SK-N-SH (cell line): ENCODE results near the gene ARID1B. TPM values are rescaled to one million over a fixed set of nuclear protein-coding genes. Genes with fewer than 3 reads are reported as not detected.

ENCODE experiments used
- CTCF ChIA-PET: fragments of 300-600, 350-600 bp; formaldehyde crosslinking; extraction: SDS; loops from one replicate; lab custom pipeline; 2021; lab: Yijun Ruan, JAX
- POLR2A ChIA-PET: fragments of 350-600 bp; sonication (Branson Sonifier 250); formaldehyde crosslinking; extraction: SDS; loops from one replicate; lab custom pipeline; 2020; ENCODE audit warnings: antibody characterized with exemption, inconsistent platforms; lab: Yijun Ruan, JAX
- DNase-seq: peaks from one replicate; pipeline ENCODE4 v3.0.0; 2012
- H2AFZ ChIP-seq: fragments of 200-600 bp; sonication (generic); 2 replicates; pipeline ENCODE4 v1.8.1; 2016; ENCODE audit warnings: antibody characterized with exemption, mild to moderate bottlenecking, low read depth
- H3F3A ChIP-seq: fragments of 200-600 bp; sonication (generic); replicated peaks from 2 replicates; pipeline ENCODE3; 2016; ENCODE audit warnings: antibody characterized with exemption, mild to moderate bottlenecking; ENCODE audit not compliant: insufficient read depth
- H3K27ac ChIP-seq, 2 experiments: fragments of 200-500 bp in 1 of 2; fragments of 200-600 bp in 1 of 2; sonication (Bioruptor generic) in 1 of 2; sonication (generic), shearing (Covaris generic) in 1 of 2; 2 replicates each; pipeline versions ENCODE4 v1.5.1 to v1.6.1; 2014 to 2016; ENCODE audit warnings: low read depth in 2 of 2, inconsistent platforms in 1 of 2, low read length in 1 of 2, mild to moderate bottlenecking in 1 of 2, mixed read lengths in 1 of 2
- H3K27me3 ChIP-seq: fragments of 200-600 bp; sonication (generic), shearing (Covaris generic); 2 replicates; pipeline ENCODE4 v1.6.1; 2016; ENCODE audit warnings: mixed run types; ENCODE audit not compliant: insufficient read depth
- H3K36me3 ChIP-seq, 2 experiments: fragments of 200-500 bp in 1 of 2; fragments of 200-600 bp in 1 of 2; sonication (Bioruptor generic) in 1 of 2; sonication (generic) in 1 of 2; replicated peaks in 1 of 2; 2 replicates each; pipeline versions ENCODE3 to v1.5.1; 2014 to 2016; ENCODE audit warnings: low read length in 1 of 2, mild to moderate bottlenecking in 1 of 2; ENCODE audit not compliant: insufficient read depth in 2 of 2, control insufficient read depth in 1 of 2
- H3K4me1 ChIP-seq, 2 experiments: fragments of 200-500 bp in 1 of 2; fragments of 200-600 bp in 1 of 2; sonication (Bioruptor generic) in 1 of 2; sonication (generic), shearing (Covaris generic) in 1 of 2; 2 replicates each; pipeline versions ENCODE4 v1.5.1 to v1.6.1; 2014 to 2016; ENCODE audit warnings: low read depth in 1 of 2, low read length in 1 of 2, mixed run types in 1 of 2; ENCODE audit not compliant: insufficient read depth in 2 of 2, control insufficient read depth in 1 of 2
- H3K4me2 ChIP-seq: fragments of 200-600 bp; sonication (generic), shearing (Covaris generic); 2 replicates; pipeline ENCODE4 v1.6.1; 2017; ENCODE audit warnings: mixed run types
- H3K4me3 ChIP-seq, 2 experiments: fragments of 200-500 bp in 1 of 2; fragments of 200-600 bp in 1 of 2; sonication (Bioruptor generic) in 1 of 2; sonication (generic), shearing (Covaris generic) in 1 of 2; 2 replicates each; pipeline versions ENCODE4 v1.5.1 to v1.8.1; 2014 to 2016; ENCODE audit warnings: low read depth in 2 of 2, inconsistent platforms in 1 of 2, low read length in 1 of 2, mild to moderate bottlenecking in 1 of 2, mixed read lengths in 1 of 2, moderate library complexity in 1 of 2
- H3K79me2 ChIP-seq: fragments of 200-600 bp; sonication (generic); 2 replicates; pipeline ENCODE4 v1.8.1; 2017; ENCODE audit warnings: mild to moderate bottlenecking; ENCODE audit not compliant: insufficient read depth
- H3K9ac ChIP-seq: fragments of 200-600 bp; sonication (generic); 2 replicates; pipeline ENCODE4 v1.6.1; 2017; ENCODE audit warnings: mixed run types
- H3K9me2 ChIP-seq: fragments of 200-600 bp; sonication (generic); 2 replicates; pipeline ENCODE4 v1.6.1; 2017; ENCODE audit warnings: mixed run types
- H3K9me3 ChIP-seq: fragments of 200-600 bp; sonication (generic); 2 replicates; pipeline ENCODE4 v1.6.1; 2017; ENCODE audit warnings: mixed run types, mild to moderate bottlenecking, moderate library complexity
- H4K20me1 ChIP-seq: fragments of 200-600 bp; sonication (generic); 2 replicates; pipeline ENCODE4 v1.6.1; 2017; ENCODE audit warnings: mild to moderate bottlenecking, mixed run types; ENCODE audit not compliant: insufficient read depth
- EZH2phosphoT487 ChIP-seq: fragments of 200-600 bp; sonication (generic); IDR thresholded peaks from 2 replicates; pipeline ENCODE4 v1.6.1; 2017; ENCODE audit warnings: low read depth, mixed run types, mild to moderate bottlenecking, antibody characterized with exemption, moderate library complexity, borderline replicate concordance
- FOXJ3 ChIP-seq: sonication (generic); formaldehyde crosslinking; IDR thresholded peaks from 2 replicates; pipeline ENCODE4 v1.5.1; 2020; ENCODE audit warnings: mild to moderate bottlenecking, missing genetic modification reagents
- FOXM1 ChIP-seq: IDR thresholded peaks from 2 replicates; pipeline ENCODE4 v1.4.0; 2012; ENCODE audit warnings: low read depth, mild to moderate bottlenecking
- POLR2AphosphoS5 ChIP-seq: IDR thresholded peaks from 2 replicates; pipeline ENCODE4 v1.6.1; 2012; ENCODE audit warnings: low read depth, low read length
- RCOR1 ChIP-seq: fragments of 150-350 bp; IDR thresholded peaks from 2 replicates; pipeline ENCODE4 v1.6.1; 2017; ENCODE audit warnings: antibody characterized with exemption, low read length
- RFX5 ChIP-seq: IDR thresholded peaks from 2 replicates; pipeline ENCODE4 v1.6.1; 2012; ENCODE audit warnings: mild to moderate bottlenecking, improper control_type of control experiment, low read length
- TAF1 ChIP-seq: IDR thresholded peaks from 2 replicates; pipeline ENCODE4 v1.6.1; 2012; ENCODE audit warnings: low read depth, mild to moderate bottlenecking, low read length, moderate library complexity, borderline replicate concordance
- WGBS: methylation state at CpG from one replicate; pipeline ENCODE4 v1.1.6; 2017; ENCODE audit warnings: low lambda C conversion rate; 5-methylcytosine and 5-hydroxymethylcytosine counted together
- polyA plus RNA-seq, 3 experiments: library from polyadenylated mRNA; depleted of rRNA; stranded (reverse); fragments of >200 nt; gene quantifications; 2 replicates each; pipeline ENCODE4 v1.2.3, GENCODE V29; 2012
- TF ChIP-seq, protein P1 (sequence below): IDR thresholded peaks from 2 replicates; pipeline ENCODE4; 2012
- TF ChIP-seq, protein P2 (sequence below): fragments of 150-350 bp; IDR thresholded peaks from 2 replicates; pipeline ENCODE4 v1.6.1; 2016; ENCODE audit warnings: mild to moderate bottlenecking, low read depth, low read length
- TF ChIP-seq, protein P3 (sequence below): IDR thresholded peaks from 2 replicates; pipeline ENCODE4 v1.4.0; 2012; ENCODE audit warnings: low read depth

Gene ARID1B
- polyA plus RNA-seq, 1 of the 3 experiments (the other 2 are of a cell fraction): 13.6 TPM

DNA sequence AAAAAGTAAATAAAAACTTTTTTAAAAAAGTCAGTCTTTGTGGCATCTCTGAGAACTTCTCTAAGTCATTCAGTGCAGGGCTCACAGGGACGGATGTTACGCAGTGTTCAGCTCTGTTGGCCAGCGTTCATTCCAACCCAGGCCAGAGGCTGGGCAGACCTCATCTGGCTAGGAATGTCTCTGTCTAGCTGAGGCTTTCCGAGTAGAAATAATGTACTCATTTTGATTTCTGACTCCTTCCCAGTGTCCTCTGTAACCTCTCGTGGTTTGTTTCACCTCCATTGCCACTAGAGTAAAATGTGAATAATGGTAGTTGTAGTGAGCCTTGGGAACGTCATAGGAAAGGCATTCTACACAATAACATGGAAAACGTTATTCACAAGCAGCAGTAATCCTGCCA is 411.0 kb downstream of the ARID1B start:
- H3F3A ChIP-seq: peaks cover 3% of the 10 kb centered on the region
- ChIA-PET POLR2A (no interaction called here), CTCF (interaction anchor here (1.4 to 4.1 kb wide), 2 partner anchors 9 to 86 kb away, joined by 4 to 19 read pairs; no protein-coding TSS in a partner anchor)
- H3K79me2 ChIP-seq: no peaks in the 10 kb centered on the region
- peaks cover 0 to 21% of the 10 kb centered on the region in 2 experiments; a peak in 1 of 4 replicates for H3K4me1 ChIP-seq
- no peaks in the 10 kb centered on the region for H3K9me3 ChIP-seq
- TF ChIP-seq TAF1 (no peak), POLR2AphosphoS5 (no peak), EZH2phosphoT487 (no peak)
- TF ChIP-seq, protein P1, sequence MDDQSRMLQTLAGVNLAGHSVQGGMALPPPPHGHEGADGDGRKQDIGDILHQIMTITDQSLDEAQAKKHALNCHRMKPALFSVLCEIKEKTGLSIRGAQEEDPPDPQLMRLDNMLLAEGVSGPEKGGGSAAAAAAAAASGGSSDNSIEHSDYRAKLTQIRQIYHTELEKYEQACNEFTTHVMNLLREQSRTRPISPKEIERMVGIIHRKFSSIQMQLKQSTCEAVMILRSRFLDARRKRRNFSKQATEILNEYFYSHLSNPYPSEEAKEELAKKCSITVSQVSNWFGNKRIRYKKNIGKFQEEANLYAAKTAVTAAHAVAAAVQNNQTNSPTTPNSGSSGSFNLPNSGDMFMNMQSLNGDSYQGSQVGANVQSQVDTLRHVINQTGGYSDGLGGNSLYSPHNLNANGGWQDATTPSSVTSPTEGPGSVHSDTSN: no peak
- TF ChIP-seq, protein P2, sequence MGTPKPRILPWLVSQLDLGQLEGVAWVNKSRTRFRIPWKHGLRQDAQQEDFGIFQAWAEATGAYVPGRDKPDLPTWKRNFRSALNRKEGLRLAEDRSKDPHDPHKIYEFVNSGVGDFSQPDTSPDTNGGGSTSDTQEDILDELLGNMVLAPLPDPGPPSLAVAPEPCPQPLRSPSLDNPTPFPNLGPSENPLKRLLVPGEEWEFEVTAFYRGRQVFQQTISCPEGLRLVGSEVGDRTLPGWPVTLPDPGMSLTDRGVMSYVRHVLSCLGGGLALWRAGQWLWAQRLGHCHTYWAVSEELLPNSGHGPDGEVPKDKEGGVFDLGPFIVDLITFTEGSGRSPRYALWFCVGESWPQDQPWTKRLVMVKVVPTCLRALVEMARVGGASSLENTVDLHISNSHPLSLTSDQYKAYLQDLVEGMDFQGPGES: no peak
- H3K27ac ChIP-seq: no peak overlapping the region
- H3K4me2 ChIP-seq: no peak overlapping the region
- WGBS: 94% methylated on average over 7 of the region's 7 CpGs
- H3K27me3 ChIP-seq: no peaks in the 10 kb centered on the region
- H3K4me3 ChIP-seq: no peak overlapping the region
- DNase-seq: no peak
- no peaks in the 10 kb centered on the region for H3K9me2 ChIP-seq
- H3K9ac ChIP-seq: no peak overlapping the region
- H2AFZ ChIP-seq: no peak overlapping the region
- no peaks in the 10 kb centered on the region for H4K20me1 ChIP-seq
- H3K36me3 ChIP-seq: peaks cover 43 to 82% of the 10 kb centered on the region in 2 experiments

DNA sequence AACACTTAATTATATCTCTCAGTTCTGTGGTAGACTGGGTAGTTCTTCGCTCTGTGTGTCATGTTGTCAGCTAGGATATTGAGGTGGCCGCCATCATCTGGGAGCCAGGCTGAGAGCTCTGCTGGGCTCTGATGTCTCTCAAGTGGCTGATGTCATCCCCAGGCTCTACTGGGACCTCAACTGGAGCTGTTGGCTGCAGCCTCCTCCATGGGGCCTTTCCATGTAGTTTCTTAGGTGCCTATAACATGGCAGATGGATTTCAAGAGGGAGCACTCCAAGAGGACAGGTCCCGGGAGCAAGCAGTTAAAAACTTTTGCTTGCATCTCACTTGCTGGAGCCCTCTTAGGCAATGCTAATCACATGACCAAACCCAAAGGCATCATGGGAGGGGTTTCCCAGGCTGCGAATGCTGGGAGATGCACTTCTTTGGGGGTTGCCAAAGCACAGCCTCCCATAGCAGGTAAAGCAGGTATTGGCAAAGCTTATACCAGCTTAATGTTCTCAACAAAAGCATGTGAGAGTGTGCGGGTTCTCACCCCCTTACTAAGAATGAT is 416.3 kb downstream of the ARID1B start:
- CTCF ChIA-PET: interaction anchor here (1.4 to 3.5 kb wide), 4 partner anchors 9 to 159 kb away, joined by 4 to 16 read pairs (median 8); no protein-coding TSS in a partner anchor
- POLR2A ChIA-PET: no interaction called here

More for the DNA sequence above, 416.3 kb downstream of the ARID1B start:
- Histone ChIP-seq H3K36me3 (peaks cover 47 to 78% of the 10 kb centered on the region in 2 experiments), H3K79me2 (no peaks in the 10 kb centered on the region; the same call in 1 of the 2 replicates), H3K27ac (no peak overlapping the region), H3K9me3 (no peaks in the 10 kb centered on the region), H3K9ac (no peak overlapping the region), H3K4me1 (peaks cover 0 to 3% of the 10 kb centered on the region in 2 experiments; a peak in 2 of 4 replicates), H2AFZ (no peak overlapping the region), H3K27me3 (no peaks in the 10 kb centered on the region), H3F3A (peaks cover 6% of the 10 kb centered on the region), H4K20me1 (no peaks in the 10 kb centered on the region), H3K4me2 (no peak overlapping the region), H3K4me3 (no peak overlapping the region), H3K9me2 (no peaks in the 10 kb centered on the region)
- no peak for DNase-seq
- no peak for TF ChIP-seq RCOR1
- TF ChIP-seq RFX5: no peak
- TF ChIP-seq POLR2AphosphoS5: no peak
- TF ChIP-seq, protein P2: no peak
- no peak for TF ChIP-seq FOXM1
- TF ChIP-seq, protein P3, sequence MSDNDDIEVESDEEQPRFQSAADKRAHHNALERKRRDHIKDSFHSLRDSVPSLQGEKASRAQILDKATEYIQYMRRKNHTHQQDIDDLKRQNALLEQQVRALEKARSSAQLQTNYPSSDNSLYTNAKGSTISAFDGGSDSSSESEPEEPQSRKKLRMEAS: no peak
- TF ChIP-seq FOXJ3 (CRISPR knock-in tag): no peak
- 99% methylated on average over 4 of the region's 5 CpGs for WGBS
